Ovary (tissue), 9 donors: ENCODE results near the gene GFI1B. TPM values are rescaled to one million over a fixed set of nuclear protein-coding genes. Genes with fewer than 3 reads are reported as not detected.
A peak's percentile ranks its signal among the peaks of the same experiment; 100 is the strongest.

Experiments used
- DNase-seq, 5 donors: peaks; one replicate each; pipeline ENCODE4 v3.0.0-alpha.2; 2019 to 2020
- H3K27ac ChIP-seq, 2 donors: fragments of 200-600 bp; one replicate each; pipeline versions ENCODE4 v1.5.1 to v1.8.0; 2019 to 2022
- H3K27me3 ChIP-seq: fragments of 200-600 bp; one replicate; pipeline ENCODE4 v1.8.0; 2022
- H3K36me3 ChIP-seq: fragments of 200-600 bp; sonication (generic); one replicate; pipeline ENCODE4 v1.5.1; 2019
- H3K4me1 ChIP-seq: one replicate; pipeline ENCODE4 v1.8.1; 2013; ENCODE audit warnings: mild to moderate bottlenecking, moderate library complexity; ENCODE audit not compliant: insufficient read depth
- H3K4me3 ChIP-seq: fragments of 200-600 bp; sonication (generic); one replicate; pipeline ENCODE4 v1.5.1; 2017
- H3K9me3 ChIP-seq, 2 donors: fragments of 200-600 bp in 1 of 2; sonication (generic) in 1 of 2; one replicate each; pipeline versions ENCODE4 v1.5.1 to v1.8.1; 2013 to 2019; ENCODE audit warnings: mild to moderate bottlenecking in 1 of 2, moderate library complexity in 1 of 2
- CTCF ChIP-seq, 3 donors: fragments of 450-650 bp in 2 of 3; fragments of 200-600 bp in 1 of 3; IDR thresholded peaks; one replicate each; pipeline versions ENCODE4 v1.5.1 to v1.8.0; 2016 to 2022; ENCODE audit warnings: antibody characterized with exemption in 3 of 3, mild to moderate bottlenecking in 1 of 3
- EP300 ChIP-seq: sonication (generic); formaldehyde crosslinking; IDR thresholded peaks from one replicate; pipeline ENCODE4 v1.6.1; 2017; ENCODE audit warnings: antibody characterized with exemption
- POLR2A ChIP-seq: fragments of 450-650 bp; IDR thresholded peaks from one replicate; pipeline ENCODE4 v1.6.1; 2017; ENCODE audit warnings: antibody characterized with exemption, mild to moderate bottlenecking, moderate library complexity
- WGBS, 3 donors: extraction: QIAGEN DNeasy Blood & Tissue Kit in 1 of 3; methylation state at CpG; one replicate each; pipeline versions ENCODE4 v1.1.5 to v1.1.7; 2013 to 2017; 5-methylcytosine and 5-hydroxymethylcytosine counted together
- intact Hi-C, 4 donors: fragments of 100-400 bp; cut with DNase I; formaldehyde crosslinking; loops; one replicate each; pipeline versions ENCODE4 v1.11.0 to v1.15.1; 2022 to 2023
- polyA plus RNA-seq, 2 donors: library from polyadenylated mRNA; stranded (reverse); fragments of 200-250 nt in 1 of 2; fragments of 350-450 nt in 1 of 2; fragmentation: Illumina TruSeq in 1 of 2; extraction: RNeasy Lipid Tissue Mini Kit (QIAGEN cat#74804) in 1 of 2; gene quantifications; one replicate each; pipeline ENCODE4 v1.2.3, GENCODE V29; 2013 to 2014
- total RNA-seq, 7 donors: library from RNA; depleted of rRNA in 2 of 7; stranded (reverse); fragments of >200 nt in 2 of 7; fragmentation: NEBNext Ultra II Directional in 3 of 7; extraction: Animal tissue kit (Norgen Biotek cat#: 25700) in 3 of 7; gene quantifications; one replicate each; pipeline versions ENCODE4 v1.1.0 to v1.2.4, GENCODE V29; 2016 to 2023
- donor health status: DM: no; HTN: no; CAD: no; lungs with moderate emphysema.
- donor health status: DM: no; HTN: no; CAD: no.
- donor health status: Bipolar disorder and iron deficiency.
- donor health status: DM: yes; HTN: yes; CAD: no.
- donor health status: DM: no; HTN: no; CAD: no.
- donor health status: DM: yes; HTN: yes; CAD: no.

Gene GFI1B
- total and polyA plus RNA-seq, 9 donors, result 0.05 TPM; not detected in 8

GRCh38 chr9:132945186-132946130 is 33.0 kb upstream of the GFI1B start:
- Histone ChIP-seq H3K27me3 (no peaks in the 10 kb centered on the region), H3K4me1 (peaks cover 3% of the 10 kb centered on the region), H3K27ac (peak overlapping the region; percentile 99), H3K9me3 (no peaks in the 10 kb centered on the region), H3K36me3 (no peaks in the 10 kb centered on the region), H3K4me3 (peak overlapping the region; percentile 98)
- TF ChIP-seq CTCF (IDR thresholded peaks at IDR 0.05) (no peak), POLR2A (no peak), EP300 (no peak)
- no peak for DNase-seq
- intact Hi-C loops, result no loop called here
- 63 to 69% (median 67%) methylated on average over 23 of the region's 23 CpGs for WGBS, 3 donors

GRCh38 chr9:132946211-132946610 is 32.3 kb upstream of the GFI1B start:
- Histone ChIP-seq H3K27me3 (no peaks in the 10 kb centered on the region), H3K4me3 (no peak overlapping the region), H3K9me3 (no peaks in the 10 kb centered on the region), H3K4me1 (peaks cover 3% of the 10 kb centered on the region), H3K36me3 (no peaks in the 10 kb centered on the region), H3K27ac (no peak overlapping the region)
- TF ChIP-seq CTCF (IDR thresholded peaks at IDR 0.05), result no peak
- TF ChIP-seq POLR2A, result no peak
- TF ChIP-seq EP300, result no peak
- 49 to 58% (median 53%) methylated on average over 3 of the region's 3 CpGs for WGBS, 3 donors
- intact Hi-C loops, result no loop called here
- no peak for DNase-seq

GRCh38 chr9:132946631-132947295 is 31.7 kb upstream of the GFI1B start:
- TF ChIP-seq CTCF (IDR thresholded peaks at IDR 0.05) (no peak), POLR2A (no peak), EP300 (no peak)
- DNase-seq, result no peak

GRCh38 chr9:132947756-132948155 is 30.7 kb upstream of the GFI1B start:
- intact Hi-C loops, result no loop called here
- no peak overlapping the region for H3K4me3 ChIP-seq
- H3K27ac ChIP-seq, result no peak overlapping the region
- H3K4me1 ChIP-seq, result peaks cover 3% of the 10 kb centered on the region
- H3K9me3 ChIP-seq, result no peaks in the 10 kb centered on the region
- no peak for DNase-seq
- TF ChIP-seq EP300 (no peak), POLR2A (no peak), CTCF (IDR thresholded peaks at IDR 0.05) (no peak)
- no peaks in the 10 kb centered on the region for H3K36me3 ChIP-seq
- H3K27me3 ChIP-seq, result no peaks in the 10 kb centered on the region
- WGBS, 3 donors, result 86 to 88% (median 88%) methylated on average over 8 of the region's 8 CpGs

More at GRCh38 chr9:132946631-132947295, 31.7 kb upstream of the GFI1B start:
- intact Hi-C loops, result no loop called here
- WGBS, 3 donors, result 80 to 90% (median 86%) methylated on average over 7 of the region's 7 CpGs
- no peak overlapping the region for H3K4me3 ChIP-seq
- no peak overlapping the region for H3K27ac ChIP-seq
- no peaks in the 10 kb centered on the region for H3K36me3 ChIP-seq
- H3K27me3 ChIP-seq, result no peaks in the 10 kb centered on the region
- H3K9me3 ChIP-seq, result no peaks in the 10 kb centered on the region
- H3K4me1 ChIP-seq, result peaks cover 3% of the 10 kb centered on the region
